HEK293 (cell line): ENCODE data around the gene RTBDN.

Experiments used
- ATF2 ChIP-seq: fragments of 450-650 bp; formaldehyde crosslinking; IDR thresholded peaks from 2 replicates; pipeline ENCODE4 v1.5.1; 2016; ENCODE audit warnings: missing biosample characterization, missing genetic modification characterization, low read depth
- KLF9 ChIP-seq: fragments of 450-650 bp; formaldehyde crosslinking; IDR thresholded peaks from 2 replicates; pipeline ENCODE4 v1.5.1; 2016; ENCODE audit warnings: missing biosample characterization, missing genetic modification characterization, low read depth
- MZF1 ChIP-seq: fragments of 450-650 bp; formaldehyde crosslinking; IDR thresholded peaks from 2 replicates; pipeline ENCODE4 v1.5.1; 2017; ENCODE audit warnings: missing biosample characterization, missing genetic modification characterization, borderline replicate concordance
- PBX3 ChIP-seq: sonication (generic); formaldehyde crosslinking; IDR thresholded peaks from 2 replicates; pipeline ENCODE4 v1.8.1; 2022; ENCODE audit warnings: mild to moderate bottlenecking, moderate library complexity, missing genetic modification reagents
- YY1 ChIP-seq: fragments of 450-650 bp; formaldehyde crosslinking; IDR thresholded peaks from 2 replicates; pipeline ENCODE4 v1.5.1; 2018; ENCODE audit warnings: missing biosample characterization, missing genetic modification characterization
- ZBTB6 ChIP-seq: fragments of 450-650 bp; formaldehyde crosslinking; IDR thresholded peaks from 2 replicates; pipeline ENCODE4 v1.5.1; 2017; ENCODE audit warnings: missing biosample characterization, missing genetic modification characterization
- ZFP3 ChIP-seq: fragments of 450-650 bp; formaldehyde crosslinking; IDR thresholded peaks from 2 replicates; pipeline ENCODE4 v1.5.1; 2016; ENCODE audit warnings: low read depth, missing biosample characterization, missing genetic modification characterization
- ZNF133 ChIP-seq: fragments of 450-650 bp; formaldehyde crosslinking; IDR thresholded peaks from 2 replicates; pipeline ENCODE4 v1.5.1; 2016; ENCODE audit warnings: missing biosample characterization, missing genetic modification characterization
- ZNF138 ChIP-seq: fragments of 450-650 bp; formaldehyde crosslinking; IDR thresholded peaks from 2 replicates; pipeline ENCODE4 v1.5.1; 2016; ENCODE audit warnings: missing biosample characterization, missing genetic modification characterization, borderline replicate concordance
- ZNF157 ChIP-seq: fragments of 450-650 bp; formaldehyde crosslinking; IDR thresholded peaks from 2 replicates; pipeline ENCODE4 v1.5.1; 2016; ENCODE audit warnings: missing biosample characterization, missing genetic modification characterization
- ZNF174 ChIP-seq: fragments of 450-650 bp; formaldehyde crosslinking; IDR thresholded peaks from 2 replicates; pipeline ENCODE4 v1.5.0; 2017; ENCODE audit warnings: missing biosample characterization, mild to moderate bottlenecking, missing genetic modification characterization
- ZNF223 ChIP-seq: fragments of 450-650 bp; formaldehyde crosslinking; IDR thresholded peaks from 2 replicates; pipeline ENCODE4 v1.5.1; 2016; ENCODE audit warnings: missing biosample characterization, missing genetic modification characterization
- ZNF274 ChIP-seq, 2 experiments: fragments of 200-500 bp in 1 of 2; fragments of 450-650 bp in 1 of 2; sonication (Bioruptor generic) in 1 of 2; formaldehyde crosslinking in 1 of 2; IDR thresholded peaks; 2 replicates each; pipeline versions ENCODE4 v1.5.1 to v1.6.1; 2014 to 2016; ENCODE audit warnings: borderline replicate concordance in 1 of 2, inconsistent platforms in 1 of 2, low read length in 1 of 2, missing biosample characterization in 1 of 2, missing genetic modification characterization in 1 of 2
- ZNF324 ChIP-seq: fragments of 450-650 bp; formaldehyde crosslinking; IDR thresholded peaks from 2 replicates; pipeline ENCODE4 v1.5.1; 2016; ENCODE audit warnings: missing biosample characterization, missing genetic modification characterization
- ZNF354C ChIP-seq: fragments of 450-650 bp; formaldehyde crosslinking; IDR thresholded peaks from 2 replicates; pipeline ENCODE4 v1.5.1; 2016; ENCODE audit warnings: missing biosample characterization, missing genetic modification characterization, low read depth, borderline replicate concordance
- ZNF518A ChIP-seq: fragments of 450-650 bp; formaldehyde crosslinking; conservative IDR thresholded peaks from 2 replicates; pipeline ENCODE4 v1.5.1; 2016; ENCODE audit warnings: low read depth, missing biosample characterization, missing genetic modification characterization
- ZNF560 ChIP-seq: fragments of 450-650 bp; formaldehyde crosslinking; IDR thresholded peaks from 2 replicates; pipeline ENCODE4 v1.5.1; 2017; ENCODE audit warnings: missing biosample characterization, missing genetic modification characterization, borderline replicate concordance
- ZNF585B ChIP-seq: fragments of 450-650 bp; formaldehyde crosslinking; IDR thresholded peaks from 2 replicates; pipeline ENCODE4 v1.5.1; 2016; ENCODE audit warnings: missing biosample characterization, missing genetic modification characterization
- ZNF610 ChIP-seq: fragments of 450-650 bp; formaldehyde crosslinking; IDR thresholded peaks from 2 replicates; pipeline ENCODE4 v1.5.1; 2016; ENCODE audit warnings: missing biosample characterization, missing genetic modification characterization, borderline replicate concordance
- ZNF658 ChIP-seq: fragments of 450-650 bp; formaldehyde crosslinking; IDR thresholded peaks from 2 replicates; pipeline ENCODE4; 2016; ENCODE audit warnings: missing biosample characterization, missing genetic modification characterization
- ZNF664 ChIP-seq: fragments of 450-650 bp; formaldehyde crosslinking; IDR thresholded peaks from 2 replicates; pipeline ENCODE4 v1.5.1; 2016; ENCODE audit warnings: missing biosample characterization, missing genetic modification characterization
- ZNF704 ChIP-seq: fragments of 450-650 bp; formaldehyde crosslinking; IDR thresholded peaks from 2 replicates; pipeline ENCODE4 v1.5.1; 2016; ENCODE audit warnings: missing biosample characterization, missing genetic modification characterization
- ZNF785 ChIP-seq: fragments of 450-650 bp; formaldehyde crosslinking; IDR thresholded peaks from 2 replicates; pipeline ENCODE4 v1.5.1; 2016; ENCODE audit warnings: missing biosample characterization, missing genetic modification characterization
- ZNF843 ChIP-seq: fragments of 450-650 bp; formaldehyde crosslinking; IDR thresholded peaks from 2 replicates; pipeline ENCODE4 v1.5.1; 2016; ENCODE audit warnings: missing biosample characterization, missing genetic modification characterization
- TF ChIP-seq, protein P1 (sequence below): fragments of 450-650 bp; formaldehyde crosslinking; IDR thresholded peaks from 2 replicates; pipeline ENCODE4 v1.5.1; 2016; ENCODE audit warnings: missing biosample characterization, missing genetic modification characterization, borderline replicate concordance

The RTBDN gene

DNA sequence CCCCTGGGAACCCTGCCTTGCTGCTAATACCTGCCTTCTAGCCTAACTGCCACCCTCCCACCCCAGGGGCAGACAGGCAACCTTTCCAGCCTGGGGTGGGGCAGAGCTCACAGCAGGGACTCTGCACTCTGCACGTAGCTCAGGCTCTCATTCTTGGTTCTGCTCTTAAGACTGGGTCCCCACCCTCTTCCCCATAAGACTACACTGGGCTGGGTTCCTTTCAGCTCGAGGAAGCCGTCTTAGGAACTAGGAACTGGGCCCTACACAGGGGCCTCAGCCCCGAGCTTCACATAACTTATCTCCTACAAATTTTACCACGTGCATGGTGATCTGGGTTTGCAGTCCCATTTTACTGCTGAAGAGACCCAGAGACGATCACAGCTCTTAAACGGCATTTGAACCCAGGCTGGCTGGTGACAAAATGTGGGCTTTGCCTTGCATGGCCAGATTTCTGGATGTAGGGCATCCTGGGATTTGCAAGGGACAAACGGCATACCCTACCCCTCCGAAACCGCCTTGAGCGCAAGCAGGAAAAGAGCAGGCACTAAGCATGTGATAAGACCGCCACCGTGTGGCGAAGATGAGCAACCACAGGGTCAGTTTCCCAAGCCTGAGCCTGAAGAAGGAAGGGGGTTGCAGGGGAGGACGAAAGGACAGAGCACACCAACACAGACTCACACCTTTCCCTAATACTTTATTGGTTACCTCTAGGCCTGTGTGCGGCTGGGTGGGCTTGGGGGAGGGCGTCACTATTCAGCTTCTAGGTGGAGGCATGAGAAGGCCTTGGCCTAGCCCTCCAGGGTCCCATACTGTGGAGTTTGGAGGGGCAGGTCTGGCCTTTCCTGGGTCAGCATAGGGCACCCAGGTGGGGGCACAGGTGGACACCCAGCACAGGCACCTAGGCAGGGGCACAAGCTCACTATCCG is 38.0 kb downstream of the RTBDN start (continued):
- no peak for TF ChIP-seq ZFP3 (tag by site-specific recombination)
- no peak for TF ChIP-seq ZNF843 (tag by site-specific recombination)
- TF ChIP-seq ZNF138 = no peak
- TF ChIP-seq ZNF704 (tag by site-specific recombination) = no peak
- no peak for TF ChIP-seq ZNF133 (tag by site-specific recombination)
- TF ChIP-seq ZNF324 (tag by site-specific recombination) = no peak
- TF ChIP-seq KLF9 (tag by site-specific recombination) = no peak
- TF ChIP-seq ZNF174 = no peak
- TF ChIP-seq, protein P1, sequence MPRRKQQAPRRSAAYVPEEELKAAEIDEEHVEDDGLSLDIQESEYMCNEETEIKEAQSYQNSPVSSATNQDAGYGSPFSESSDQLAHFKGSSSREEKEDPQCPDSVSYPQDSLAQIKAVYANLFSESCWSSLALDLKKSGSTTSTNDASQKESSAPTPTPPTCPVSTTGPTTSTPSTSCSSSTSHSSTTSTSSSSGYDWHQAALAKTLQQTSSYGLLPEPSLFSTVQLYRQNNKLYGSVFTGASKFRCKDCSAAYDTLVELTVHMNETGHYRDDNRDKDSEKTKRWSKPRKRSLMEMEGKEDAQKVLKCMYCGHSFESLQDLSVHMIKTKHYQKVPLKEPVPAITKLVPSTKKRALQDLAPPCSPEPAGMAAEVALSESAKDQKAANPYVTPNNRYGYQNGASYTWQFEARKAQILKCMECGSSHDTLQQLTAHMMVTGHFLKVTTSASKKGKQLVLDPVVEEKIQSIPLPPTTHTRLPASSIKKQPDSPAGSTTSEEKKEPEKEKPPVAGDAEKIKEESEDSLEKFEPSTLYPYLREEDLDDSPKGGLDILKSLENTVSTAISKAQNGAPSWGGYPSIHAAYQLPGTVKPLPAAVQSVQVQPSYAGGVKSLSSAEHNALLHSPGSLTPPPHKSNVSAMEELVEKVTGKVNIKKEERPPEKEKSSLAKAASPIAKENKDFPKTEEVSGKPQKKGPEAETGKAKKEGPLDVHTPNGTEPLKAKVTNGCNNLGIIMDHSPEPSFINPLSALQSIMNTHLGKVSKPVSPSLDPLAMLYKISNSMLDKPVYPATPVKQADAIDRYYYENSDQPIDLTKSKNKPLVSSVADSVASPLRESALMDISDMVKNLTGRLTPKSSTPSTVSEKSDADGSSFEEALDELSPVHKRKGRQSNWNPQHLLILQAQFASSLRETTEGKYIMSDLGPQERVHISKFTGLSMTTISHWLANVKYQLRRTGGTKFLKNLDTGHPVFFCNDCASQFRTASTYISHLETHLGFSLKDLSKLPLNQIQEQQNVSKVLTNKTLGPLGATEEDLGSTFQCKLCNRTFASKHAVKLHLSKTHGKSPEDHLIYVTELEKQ (tag by site-specific recombination) = no peak
- no peak for TF ChIP-seq ZBTB6 (tag by site-specific recombination)
- no peak for TF ChIP-seq ZNF585B
- TF ChIP-seq ZNF560 (tag by site-specific recombination) = no peak
- no peak for TF ChIP-seq ZNF610 (tag by site-specific recombination)
- no peak for TF ChIP-seq ZNF664 (tag by site-specific recombination)
- no peak for TF ChIP-seq YY1
- no peak for TF ChIP-seq ZNF157 (tag by site-specific recombination)
- no peak for TF ChIP-seq ZNF354C
- TF ChIP-seq MZF1 (tag by site-specific recombination) = no peak
- TF ChIP-seq PBX3 (CRISPR knock-in tag) = no peak
- no peak for TF ChIP-seq ATF2 (tag by site-specific recombination)
- no peak for TF ChIP-seq ZNF518A (tag by site-specific recombination)
- TF ChIP-seq ZNF223 (tag by site-specific recombination) = no peak
- TF ChIP-seq ZNF658 (tag by site-specific recombination) = no peak
- no peak for TF ChIP-seq ZNF274 (IDR thresholded peaks at IDR 0.05; ENCODE audit: low read length)
- no peak for TF ChIP-seq ZNF274 (tag by site-specific recombination; IDR thresholded peaks at IDR 0.05; ENCODE audit: borderline replicate concordance)
- TF ChIP-seq ZNF785 (tag by site-specific recombination) = no peak
